SK-N-MC (cell line): ENCODE data around the gene SRSF8.

Experiments used
- EZH2 ChIP-seq: fragments of 200-600 bp; sonication (generic); IDR thresholded peaks from one replicate; pipeline ENCODE4 v1.6.1; 2017; ENCODE audit warnings: antibody characterized with exemption
- FOXP2 ChIP-seq: optimal IDR thresholded peaks from 2 replicates; pipeline ENCODE3; 2011; ENCODE audit warnings: mild to moderate bottlenecking, moderate library complexity; ENCODE audit not compliant: insufficient read depth; ENCODE audit errors: extremely low read length, control extremely low read depth
- POLR2AphosphoS5 ChIP-seq: IDR thresholded peaks from 2 replicates; pipeline ENCODE4 v1.6.1; 2012; ENCODE audit warnings: mild to moderate bottlenecking, low read depth, low read length, borderline replicate concordance

GRCh38 chr11:95098826-95099225 is 32.1 kb downstream of the SRSF8 start:
- TF ChIP-seq EZH2 (no peak), POLR2AphosphoS5 (no peak), FOXP2 (no peak)
